ENCODE results near the gene HDGF. TPM values are rescaled to one million over a fixed set of nuclear protein-coding genes. Genes with fewer than 3 reads are reported as not detected.

The HDGF gene
- total and polyA plus RNA-seq, 2 of the 8 experiments (the other 6 are each of a cell fraction or from before 2014, with no cell fraction given) = 145 to 391 TPM

DNA sequence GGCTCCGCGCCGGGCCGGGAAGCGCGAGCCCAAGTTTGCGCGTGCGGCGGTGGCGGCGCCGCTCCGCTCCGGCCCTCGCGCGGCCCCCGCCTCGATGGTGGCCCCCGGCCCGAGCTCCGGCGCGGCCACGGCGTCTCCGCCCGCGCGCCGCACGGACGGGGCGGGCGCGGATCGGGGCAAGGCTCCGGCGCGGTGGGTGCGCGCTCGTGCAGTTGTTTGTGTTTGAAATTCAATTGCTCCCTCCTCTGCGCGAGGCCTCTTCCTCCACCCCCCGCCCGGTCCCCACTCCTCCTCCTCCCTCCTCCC is at the start of gene HDGF (continued):
- TF ChIP-seq PHF8 (conservative IDR thresholded peaks at IDR 0.05; ENCODE audit: low read depth, low read length) (no peak; the same call in 1 of the 2 replicates), KDM1A (IDR thresholded peaks at IDR 0.05; ENCODE audit: borderline replicate concordance, low read length) (no peak), FOSL1 (IDR thresholded peaks at IDR 0.05; ENCODE audit: insufficient read depth, low read depth, low read length) (no peak)

Measured in H1 (cell line).